WTC11 (cell line): ENCODE results near the gene BRMS1. TPM values are rescaled to one million over a fixed set of nuclear protein-coding genes. Genes with fewer than 3 reads are reported as not detected.
"Not testable (repeated sequence)": the region's sequence is repeated elsewhere in the genome, so short reads cannot be mapped to it uniquely, and the experiment has no call there.

ENCODE experiments used
- ATAC-seq: fragments of 200-7000 bp; cut with Tn5 transposase; 2 replicates; pipeline ENCODE4 v1.10.0; 2021; ENCODE audit warnings: mild to moderate bottlenecking, moderate library complexity
- CTCF ChIA-PET: fragments of 300-600 bp; sonication (Branson Sonifier 250); formaldehyde crosslinking; loops from one replicate; lab custom pipeline; 2021; ENCODE audit warnings: antibody characterized with exemption; lab: Charles Lee
- POLR2A ChIA-PET: fragments of 350-600 bp; sonication (Branson Sonifier 250); formaldehyde crosslinking; loops from one replicate; lab custom pipeline; 2021; ENCODE audit warnings: antibody characterized with exemption; lab: Charles Lee
- DNase-seq: peaks from one replicate; pipeline ENCODE4 v3.0.0; 2021; ENCODE audit warnings: low spot score
- H3K27ac Mint-ChIP-seq: 2 replicates; pipeline ENCODE4 v1.8.0; 2021; ENCODE audit warnings: mixed read lengths
- H3K27me3 Mint-ChIP-seq: 2 replicates; pipeline ENCODE4 v1.8.0; 2021; ENCODE audit warnings: low read depth, mild to moderate bottlenecking, moderate library complexity, mixed read lengths
- H3K36me3 Mint-ChIP-seq: 2 replicates; pipeline ENCODE4 v1.8.0; 2021; ENCODE audit warnings: mixed read lengths
- H3K4me1 Mint-ChIP-seq: 2 replicates; pipeline ENCODE4 v1.8.0; 2022; ENCODE audit warnings: mixed read lengths
- H3K4me3 Mint-ChIP-seq: 2 replicates; pipeline ENCODE4 v1.8.0; 2021; ENCODE audit warnings: mild to moderate bottlenecking, moderate library complexity, mixed read lengths
- H3K9me3 Mint-ChIP-seq: 2 replicates; pipeline ENCODE4 v1.8.0; 2021; ENCODE audit warnings: mixed read lengths
- CBFB ChIP-seq: sonication (generic); formaldehyde crosslinking; IDR thresholded peaks from 2 replicates; pipeline ENCODE4 v1.8.1; 2022; ENCODE audit warnings: mild to moderate bottlenecking, low read depth, missing genetic modification reagents
- CREB1 ChIP-seq: sonication (generic); formaldehyde crosslinking; IDR thresholded peaks from 2 replicates; pipeline ENCODE4 v1.8.0; 2023; ENCODE audit warnings: mild to moderate bottlenecking, missing genetic modification reagents
- ETV6 ChIP-seq: sonication (generic); formaldehyde crosslinking; IDR thresholded peaks from 2 replicates; pipeline ENCODE4 v1.8.1; 2022; ENCODE audit warnings: mild to moderate bottlenecking, missing genetic modification reagents
- FOXK1 ChIP-seq: sonication (generic); formaldehyde crosslinking; IDR thresholded peaks from 2 replicates; pipeline ENCODE4 v1.8.0; 2022; ENCODE audit warnings: mild to moderate bottlenecking, moderate library complexity, missing genetic modification reagents
- FOXP1 ChIP-seq: sonication (generic); formaldehyde crosslinking; IDR thresholded peaks from 2 replicates; pipeline ENCODE4 v1.8.0; 2022; ENCODE audit warnings: missing genetic modification reagents, mild to moderate bottlenecking, moderate library complexity, borderline replicate concordance
- HMGA2 ChIP-seq: fragments of 250-450 bp; sonication (Bioruptor Pico); IDR thresholded peaks from 2 replicates; pipeline ENCODE4 v1.4.0; 2021; ENCODE audit warnings: mild to moderate bottlenecking, moderate library complexity
- MXD4 ChIP-seq: fragments of 250-450 bp; sonication (Bioruptor Pico); IDR thresholded peaks from 2 replicates; pipeline ENCODE4 v1.8.0; 2021; ENCODE audit warnings: mild to moderate bottlenecking, moderate library complexity, borderline replicate concordance
- NR2C2 ChIP-seq: sonication (generic); formaldehyde crosslinking; IDR thresholded peaks from 2 replicates; pipeline ENCODE4 v1.8.0; 2022; ENCODE audit warnings: mild to moderate bottlenecking, missing genetic modification reagents
- RORB ChIP-seq: fragments of 250-450 bp; sonication (Bioruptor Pico); IDR thresholded peaks from 2 replicates; pipeline ENCODE4 v1.9.0; 2021; ENCODE audit warnings: mild to moderate bottlenecking
- SMAD4 ChIP-seq: sonication (generic); formaldehyde crosslinking; IDR thresholded peaks from 2 replicates; pipeline ENCODE4 v1.8.0; 2022; ENCODE audit warnings: mild to moderate bottlenecking, missing genetic modification reagents
- TCF7 ChIP-seq: sonication (generic); formaldehyde crosslinking; IDR thresholded peaks from 2 replicates; pipeline ENCODE4 v1.8.0; 2022; ENCODE audit warnings: mild to moderate bottlenecking, low read depth, missing genetic modification reagents, moderate library complexity
- ZBTB21 ChIP-seq: sonication (generic); formaldehyde crosslinking; IDR thresholded peaks from 2 replicates; pipeline ENCODE4 v1.8.1; 2023; ENCODE audit warnings: mild to moderate bottlenecking, missing genetic modification reagents, borderline replicate concordance
- ZNF219 ChIP-seq: sonication (generic); formaldehyde crosslinking; IDR thresholded peaks from 2 replicates; pipeline ENCODE4 v1.8.0; 2023; ENCODE audit warnings: missing genetic modification reagents, mild to moderate bottlenecking, borderline replicate concordance
- ZNF317 ChIP-seq: sonication (generic); formaldehyde crosslinking; IDR thresholded peaks from 2 replicates; pipeline ENCODE4 v1.8.1; 2023; ENCODE audit warnings: low read depth, mild to moderate bottlenecking, moderate library complexity, missing genetic modification reagents, borderline replicate concordance
- ZNF423 ChIP-seq: fragments of 250-450 bp; sonication (Bioruptor Pico); IDR thresholded peaks from 2 replicates; pipeline ENCODE4 v2.1.2; 2022; ENCODE audit warnings: mild to moderate bottlenecking, moderate library complexity
- total RNA-seq: library from RNA; stranded (reverse); gene quantifications from 3 replicates; pipeline ENCODE4 v1.2.3, GENCODE V29; 2021
- TF ChIP-seq, protein P1 (sequence below): sonication (generic); formaldehyde crosslinking; IDR thresholded peaks from 2 replicates; pipeline ENCODE4 v1.8.1; 2023; ENCODE audit warnings: mild to moderate bottlenecking, missing genetic modification reagents, borderline replicate concordance
- TF ChIP-seq, protein P2 (sequence below): fragments of 250-450 bp; sonication (Bioruptor Pico); IDR thresholded peaks from 2 replicates; pipeline ENCODE4 v1.9.0; 2021; ENCODE audit warnings: mild to moderate bottlenecking
- TF ChIP-seq, protein P3 (sequence below): sonication (generic); formaldehyde crosslinking; IDR thresholded peaks from 2 replicates; pipeline ENCODE4 v1.8.1; 2022; ENCODE audit warnings: missing genetic modification reagents, borderline replicate concordance
- TF ChIP-seq, protein P4 (sequence below): sonication (generic); formaldehyde crosslinking; IDR thresholded peaks from 2 replicates; pipeline ENCODE4 v1.8.1; 2023; ENCODE audit warnings: mild to moderate bottlenecking, moderate library complexity, missing genetic modification reagents
- TF ChIP-seq, protein P5 (sequence below): sonication (generic); formaldehyde crosslinking; IDR thresholded peaks from 2 replicates; pipeline ENCODE4 v1.8.0; 2023; ENCODE audit warnings: mild to moderate bottlenecking, missing genetic modification reagents

Gene BRMS1
- total RNA-seq, 1 experiment from 2014 or later, result 44.5 TPM

- Mint-ChIP-seq H3K4me3 (no peak overlapping the region), H3K4me1 (peaks cover 22% of the 10 kb centered on the region), H3K9me3 (peaks cover 26% of the 10 kb centered on the region), H3K36me3 (peaks cover 20% of the 10 kb centered on the region)
- CTCF ChIA-PET, result interaction anchor here (0.6 to 2.0 kb wide), 9 partner anchors 9 to 151 kb away, joined by 3 to 51 read pairs (median 4); partner anchors contain the start of genes RAB1B, RIN1 and YIF1A
- POLR2A ChIA-PET, result interaction anchor here (1.6 kb wide), 1 partner anchor 9 kb away, joined by 14 read pairs; no protein-coding TSS in a partner anchor
- TF ChIP-seq FOXP1 (CRISPR knock-in tag), result no peak
- TF ChIP-seq, protein P1, sequence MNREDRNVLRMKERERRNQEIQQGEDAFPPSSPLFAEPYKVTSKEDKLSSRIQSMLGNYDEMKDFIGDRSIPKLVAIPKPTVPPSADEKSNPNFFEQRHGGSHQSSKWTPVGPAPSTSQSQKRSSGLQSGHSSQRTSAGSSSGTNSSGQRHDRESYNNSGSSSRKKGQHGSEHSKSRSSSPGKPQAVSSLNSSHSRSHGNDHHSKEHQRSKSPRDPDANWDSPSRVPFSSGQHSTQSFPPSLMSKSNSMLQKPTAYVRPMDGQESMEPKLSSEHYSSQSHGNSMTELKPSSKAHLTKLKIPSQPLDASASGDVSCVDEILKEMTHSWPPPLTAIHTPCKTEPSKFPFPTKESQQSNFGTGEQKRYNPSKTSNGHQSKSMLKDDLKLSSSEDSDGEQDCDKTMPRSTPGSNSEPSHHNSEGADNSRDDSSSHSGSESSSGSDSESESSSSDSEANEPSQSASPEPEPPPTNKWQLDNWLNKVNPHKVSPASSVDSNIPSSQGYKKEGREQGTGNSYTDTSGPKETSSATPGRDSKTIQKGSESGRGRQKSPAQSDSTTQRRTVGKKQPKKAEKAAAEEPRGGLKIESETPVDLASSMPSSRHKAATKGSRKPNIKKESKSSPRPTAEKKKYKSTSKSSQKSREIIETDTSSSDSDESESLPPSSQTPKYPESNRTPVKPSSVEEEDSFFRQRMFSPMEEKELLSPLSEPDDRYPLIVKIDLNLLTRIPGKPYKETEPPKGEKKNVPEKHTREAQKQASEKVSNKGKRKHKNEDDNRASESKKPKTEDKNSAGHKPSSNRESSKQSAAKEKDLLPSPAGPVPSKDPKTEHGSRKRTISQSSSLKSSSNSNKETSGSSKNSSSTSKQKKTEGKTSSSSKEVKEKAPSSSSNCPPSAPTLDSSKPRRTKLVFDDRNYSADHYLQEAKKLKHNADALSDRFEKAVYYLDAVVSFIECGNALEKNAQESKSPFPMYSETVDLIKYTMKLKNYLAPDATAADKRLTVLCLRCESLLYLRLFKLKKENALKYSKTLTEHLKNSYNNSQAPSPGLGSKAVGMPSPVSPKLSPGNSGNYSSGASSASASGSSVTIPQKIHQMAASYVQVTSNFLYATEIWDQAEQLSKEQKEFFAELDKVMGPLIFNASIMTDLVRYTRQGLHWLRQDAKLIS (CRISPR knock-in tag), result no peak
- no peak for TF ChIP-seq ZBTB21 (CRISPR knock-in tag)
- no peak for TF ChIP-seq TCF7 (CRISPR knock-in tag)
- TF ChIP-seq, protein P2, sequence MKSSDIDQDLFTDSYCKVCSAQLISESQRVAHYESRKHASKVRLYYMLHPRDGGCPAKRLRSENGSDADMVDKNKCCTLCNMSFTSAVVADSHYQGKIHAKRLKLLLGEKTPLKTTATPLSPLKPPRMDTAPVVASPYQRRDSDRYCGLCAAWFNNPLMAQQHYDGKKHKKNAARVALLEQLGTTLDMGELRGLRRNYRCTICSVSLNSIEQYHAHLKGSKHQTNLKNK (CRISPR knock-in tag), result no peak
- no peak for TF ChIP-seq HMGA2 (CRISPR knock-in tag)
- TF ChIP-seq FOXK1, result no peak
- TF ChIP-seq CREB1, result no peak
- TF ChIP-seq, protein P3, sequence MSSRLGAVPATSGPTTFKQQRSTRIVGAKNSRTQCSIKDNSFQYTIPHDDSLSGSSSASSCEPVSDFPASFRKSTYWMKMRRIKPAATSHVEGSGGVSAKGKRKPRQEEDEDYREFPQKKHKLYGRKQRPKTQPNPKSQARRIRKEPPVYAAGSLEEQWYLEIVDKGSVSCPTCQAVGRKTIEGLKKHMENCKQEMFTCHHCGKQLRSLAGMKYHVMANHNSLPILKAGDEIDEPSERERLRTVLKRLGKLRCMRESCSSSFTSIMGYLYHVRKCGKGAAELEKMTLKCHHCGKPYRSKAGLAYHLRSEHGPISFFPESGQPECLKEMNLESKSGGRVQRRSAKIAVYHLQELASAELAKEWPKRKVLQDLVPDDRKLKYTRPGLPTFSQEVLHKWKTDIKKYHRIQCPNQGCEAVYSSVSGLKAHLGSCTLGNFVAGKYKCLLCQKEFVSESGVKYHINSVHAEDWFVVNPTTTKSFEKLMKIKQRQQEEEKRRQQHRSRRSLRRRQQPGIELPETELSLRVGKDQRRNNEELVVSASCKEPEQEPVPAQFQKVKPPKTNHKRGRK, result no peak
- no peak for TF ChIP-seq MXD4 (CRISPR knock-in tag)
- TF ChIP-seq ETV6 (CRISPR knock-in tag), result no peak
- no peak for TF ChIP-seq RORB (CRISPR knock-in tag)
- TF ChIP-seq, protein P4, sequence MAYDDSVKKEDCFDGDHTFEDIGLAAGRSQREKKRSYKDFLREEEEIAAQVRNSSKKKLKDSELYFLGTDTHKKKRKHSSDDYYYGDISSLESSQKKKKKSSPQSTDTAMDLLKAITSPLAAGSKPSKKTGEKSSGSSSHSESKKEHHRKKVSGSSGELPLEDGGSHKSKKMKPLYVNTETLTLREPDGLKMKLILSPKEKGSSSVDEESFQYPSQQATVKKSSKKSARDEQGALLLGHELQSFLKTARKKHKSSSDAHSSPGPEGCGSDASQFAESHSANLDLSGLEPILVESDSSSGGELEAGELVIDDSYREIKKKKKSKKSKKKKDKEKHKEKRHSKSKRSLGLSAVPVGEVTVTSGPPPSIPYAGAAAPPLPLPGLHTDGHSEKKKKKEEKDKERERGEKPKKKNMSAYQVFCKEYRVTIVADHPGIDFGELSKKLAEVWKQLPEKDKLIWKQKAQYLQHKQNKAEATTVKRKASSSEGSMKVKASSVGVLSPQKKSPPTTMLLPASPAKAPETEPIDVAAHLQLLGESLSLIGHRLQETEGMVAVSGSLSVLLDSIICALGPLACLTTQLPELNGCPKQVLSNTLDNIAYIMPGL (CRISPR knock-in tag), result no peak
- TF ChIP-seq SMAD4 (CRISPR knock-in tag), result no peak
- no peak for TF ChIP-seq ZNF219
- TF ChIP-seq NR2C2 (CRISPR knock-in tag), result no peak
- TF ChIP-seq ZNF317 (CRISPR knock-in tag), result no peak
- TF ChIP-seq ZNF423 (CRISPR knock-in tag), result no peak
- no peak for TF ChIP-seq CBFB (CRISPR knock-in tag)
- TF ChIP-seq, protein P5, sequence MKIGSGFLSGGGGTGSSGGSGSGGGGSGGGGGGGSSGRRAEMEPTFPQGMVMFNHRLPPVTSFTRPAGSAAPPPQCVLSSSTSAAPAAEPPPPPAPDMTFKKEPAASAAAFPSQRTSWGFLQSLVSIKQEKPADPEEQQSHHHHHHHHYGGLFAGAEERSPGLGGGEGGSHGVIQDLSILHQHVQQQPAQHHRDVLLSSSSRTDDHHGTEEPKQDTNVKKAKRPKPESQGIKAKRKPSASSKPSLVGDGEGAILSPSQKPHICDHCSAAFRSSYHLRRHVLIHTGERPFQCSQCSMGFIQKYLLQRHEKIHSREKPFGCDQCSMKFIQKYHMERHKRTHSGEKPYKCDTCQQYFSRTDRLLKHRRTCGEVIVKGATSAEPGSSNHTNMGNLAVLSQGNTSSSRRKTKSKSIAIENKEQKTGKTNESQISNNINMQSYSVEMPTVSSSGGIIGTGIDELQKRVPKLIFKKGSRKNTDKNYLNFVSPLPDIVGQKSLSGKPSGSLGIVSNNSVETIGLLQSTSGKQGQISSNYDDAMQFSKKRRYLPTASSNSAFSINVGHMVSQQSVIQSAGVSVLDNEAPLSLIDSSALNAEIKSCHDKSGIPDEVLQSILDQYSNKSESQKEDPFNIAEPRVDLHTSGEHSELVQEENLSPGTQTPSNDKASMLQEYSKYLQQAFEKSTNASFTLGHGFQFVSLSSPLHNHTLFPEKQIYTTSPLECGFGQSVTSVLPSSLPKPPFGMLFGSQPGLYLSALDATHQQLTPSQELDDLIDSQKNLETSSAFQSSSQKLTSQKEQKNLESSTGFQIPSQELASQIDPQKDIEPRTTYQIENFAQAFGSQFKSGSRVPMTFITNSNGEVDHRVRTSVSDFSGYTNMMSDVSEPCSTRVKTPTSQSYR, result no peak
- TF ChIP-seq, all 79 proteins: peak for 0
- peaks cover 17% of the 10 kb centered on the region for H3K27me3 Mint-ChIP-seq
- ATAC-seq (no peak), DNase-seq (no peak)
- no peak overlapping the region for H3K27ac Mint-ChIP-seq
Observed at GRCh38 chr11:66321606-66322005, 23.3 kb downstream of the BRMS1 start.

GRCh38 chr11:66320748-66321147 lies 24.2 kb downstream of the BRMS1 start:
- CTCF ChIA-PET, POLR2A ChIA-PET, H3K4me3 Mint-ChIP-seq, DNase-seq, ATAC-seq, H3K27ac Mint-ChIP-seq: not testable (repeated sequence)
- peaks cover 17% of the 10 kb centered on the region for H3K27me3 Mint-ChIP-seq
- peaks cover 26% of the 10 kb centered on the region for H3K9me3 Mint-ChIP-seq
- H3K36me3 Mint-ChIP-seq, result peaks cover 20% of the 10 kb centered on the region
- peaks cover 20% of the 10 kb centered on the region for H3K4me1 Mint-ChIP-seq

DNA sequence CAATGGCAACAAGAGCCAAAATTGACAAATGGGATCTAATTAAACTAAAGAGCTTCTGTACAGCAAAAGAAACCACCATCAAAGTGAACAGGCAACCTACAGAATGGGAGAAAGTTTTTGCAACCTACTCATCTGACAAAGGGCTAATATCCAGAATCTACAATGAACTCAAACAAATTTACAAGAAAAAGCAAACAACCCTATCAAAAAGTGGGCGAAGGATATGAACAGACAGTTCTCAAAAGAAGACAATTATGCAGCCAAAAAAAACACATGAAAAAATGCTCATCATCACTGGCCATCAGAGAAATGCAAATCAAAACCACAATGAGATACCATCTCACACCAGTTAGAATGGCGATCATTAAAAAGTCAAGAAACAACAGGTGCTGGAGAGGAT lies 24.6 kb downstream of the BRMS1 start:
- H3K4me1 Mint-ChIP-seq, result peaks cover 20% of the 10 kb centered on the region
- peaks cover 26% of the 10 kb centered on the region for H3K9me3 Mint-ChIP-seq
- POLR2A ChIA-PET, H3K4me3 Mint-ChIP-seq, ATAC-seq, CTCF ChIA-PET, H3K27ac Mint-ChIP-seq, DNase-seq: not testable (repeated sequence)
- H3K27me3 Mint-ChIP-seq, result peaks cover 20% of the 10 kb centered on the region
- peaks cover 20% of the 10 kb centered on the region for H3K36me3 Mint-ChIP-seq
